Stomach (tissue), 4 donors: Measurements from ENCODE around the gene FAM124A.

Source experiments
- EP300 ChIP-seq: sonication (generic); formaldehyde crosslinking; IDR thresholded peaks from one replicate; pipeline ENCODE4 v1.6.1; 2017; ENCODE audit warnings: antibody characterized with exemption
- POLR2A ChIP-seq, 4 donors: fragments of 450-650 bp; IDR thresholded peaks; one replicate each; pipeline ENCODE4 v1.6.1; 2016; ENCODE audit warnings: antibody characterized with exemption in 4 of 4, control low read depth in 2 of 4, mild to moderate bottlenecking in 1 of 4, moderate library complexity in 1 of 4
- POLR2AphosphoS5 ChIP-seq, 3 donors: sonication (generic); formaldehyde crosslinking; IDR thresholded peaks; one replicate each; pipeline ENCODE4 v1.6.1; 2016; ENCODE audit warnings: antibody characterized with exemption in 3 of 3
- TF ChIP-seq, protein P1 (sequence below), 7 experiments: fragments of 450-650 bp in 4 of 7; fragments of 200-600 bp in 3 of 7; sonication (generic) in 3 of 7; IDR thresholded peaks; one replicate each; pipeline ENCODE4 v1.5.1; 2016 to 2019; ENCODE audit warnings: antibody characterized with exemption in 7 of 7, control low read depth in 2 of 7, mild to moderate bottlenecking in 1 of 7

DNA sequence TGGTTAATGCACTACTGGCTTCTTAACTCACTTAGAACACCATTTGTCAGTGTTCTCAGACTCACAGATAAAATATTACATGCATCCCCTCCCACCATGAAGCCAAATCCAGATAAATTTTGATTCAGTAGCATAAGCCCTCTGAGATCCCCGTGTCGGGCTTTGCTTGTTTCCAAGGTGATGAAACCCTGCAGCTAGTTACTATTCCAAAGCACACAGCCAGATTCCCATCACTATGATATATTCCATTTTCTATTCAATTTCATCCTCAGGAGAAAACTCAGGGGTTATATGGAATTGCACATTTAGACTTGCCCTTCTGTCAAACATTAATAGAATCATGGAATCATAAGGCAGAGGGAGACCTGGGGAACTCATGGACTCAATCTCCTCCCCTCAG is 9.4 kb upstream of the FAM124A start:
- TF ChIP-seq POLR2A (IDR thresholded peaks at IDR 0.05) (no peak), EP300 (no peak), POLR2AphosphoS5 (IDR thresholded peaks at IDR 0.05) (no peak)
- TF ChIP-seq, protein P1, sequence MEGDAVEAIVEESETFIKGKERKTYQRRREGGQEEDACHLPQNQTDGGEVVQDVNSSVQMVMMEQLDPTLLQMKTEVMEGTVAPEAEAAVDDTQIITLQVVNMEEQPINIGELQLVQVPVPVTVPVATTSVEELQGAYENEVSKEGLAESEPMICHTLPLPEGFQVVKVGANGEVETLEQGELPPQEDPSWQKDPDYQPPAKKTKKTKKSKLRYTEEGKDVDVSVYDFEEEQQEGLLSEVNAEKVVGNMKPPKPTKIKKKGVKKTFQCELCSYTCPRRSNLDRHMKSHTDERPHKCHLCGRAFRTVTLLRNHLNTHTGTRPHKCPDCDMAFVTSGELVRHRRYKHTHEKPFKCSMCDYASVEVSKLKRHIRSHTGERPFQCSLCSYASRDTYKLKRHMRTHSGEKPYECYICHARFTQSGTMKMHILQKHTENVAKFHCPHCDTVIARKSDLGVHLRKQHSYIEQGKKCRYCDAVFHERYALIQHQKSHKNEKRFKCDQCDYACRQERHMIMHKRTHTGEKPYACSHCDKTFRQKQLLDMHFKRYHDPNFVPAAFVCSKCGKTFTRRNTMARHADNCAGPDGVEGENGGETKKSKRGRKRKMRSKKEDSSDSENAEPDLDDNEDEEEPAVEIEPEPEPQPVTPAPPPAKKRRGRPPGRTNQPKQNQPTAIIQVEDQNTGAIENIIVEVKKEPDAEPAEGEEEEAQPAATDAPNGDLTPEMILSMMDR (IDR thresholded peaks at IDR 0.05) = no peak
